ENCODE measurements around the gene KRTAP9-9.
"Not testable (repeated sequence)": the region's sequence is repeated elsewhere in the genome, so short reads cannot be mapped to it uniquely, and the experiment has no call there.

Gene KRTAP9-9

GRCh38 chr17:41255381-41256290 lies at the start of gene KRTAP9-9:
Gene KRTAP9-9 (plus strand): TSS chr17:41255384.
- DNase-seq = not testable (repeated sequence)

GRCh38 chr17:41211845-41212466 lies 43.2 kb upstream of the KRTAP9-9 start:
- no peak for DNase-seq

GRCh38 chr17:41212524-41213169 lies 42.5 kb upstream of the KRTAP9-9 start:
- DNase-seq = no peak

- no peak for DNase-seq
Observed at GRCh38 chr17:41215681-41216080, 39.5 kb upstream of the KRTAP9-9 start.

- no peak for DNase-seq
Observed at GRCh38 chr17:41223821-41224220, 31.4 kb upstream of the KRTAP9-9 start.

- no peak for DNase-seq
Observed at GRCh38 chr17:41226051-41226450, 29.1 kb upstream of the KRTAP9-9 start.

- not testable (repeated sequence) for DNase-seq
Observed at GRCh38 chr17:41226598-41227095, 28.5 kb upstream of the KRTAP9-9 start, which contains the start of gene KRTAP9-2. Gene KRTAP9-2 (plus strand): TSS chr17:41226648. CDS start chr17:41226655, 7 bp downstream.

GRCh38 chr17:41230094-41230493 lies 25.1 kb upstream of the KRTAP9-9 start:
- no peak for DNase-seq

- no peak for DNase-seq
Observed at GRCh38 chr17:41231731-41232130, 23.5 kb upstream of the KRTAP9-9 start.

GRCh38 chr17:41232399-41233105 lies 22.6 kb upstream of the KRTAP9-9 start, which contains the start of gene KRTAP9-3:
Gene KRTAP9-3 (plus strand): TSS chr17:41232449. CDS start chr17:41232502, 53 bp downstream.
- DNase-seq = not testable (repeated sequence)

- DNase-seq = not testable (repeated sequence)
Observed at GRCh38 chr17:41237116-41237515, 18.1 kb upstream of the KRTAP9-9 start.

GRCh38 chr17:41237949-41238437 lies 17.2 kb upstream of the KRTAP9-9 start, which contains the start of gene KRTAP9-8:
Gene KRTAP9-8 (plus strand): TSS chr17:41237999. CDS start chr17:41238052, 53 bp downstream.
- not testable (repeated sequence) for DNase-seq

- not testable (repeated sequence) for DNase-seq
Observed at GRCh38 chr17:41246995-41247787, 8.0 kb upstream of the KRTAP9-9 start.

- DNase-seq = not testable (repeated sequence)
Observed at GRCh38 chr17:41249637-41250240, 5.4 kb upstream of the KRTAP9-9 start, which contains the start of gene KRTAP9-4. Gene KRTAP9-4 (plus strand): TSS chr17:41249687. CDS start chr17:41249721, 34 bp downstream.

GRCh38 chr17:41251261-41251660 lies 3.9 kb upstream of the KRTAP9-9 start:
- DNase-seq = no peak

- no peak for DNase-seq
Observed at GRCh38 chr17:41254861-41255260, 323 bp upstream of the KRTAP9-9 start.

GRCh38 chr17:41256291-41256685 lies 1.1 kb downstream of the KRTAP9-9 start:
- no peak for DNase-seq

GRCh38 chr17:41258406-41258805 lies 3.2 kb downstream of the KRTAP9-9 start:
- DNase-seq = no peak

- no peak for DNase-seq
Observed at GRCh38 chr17:41263212-41263611, 8.0 kb downstream of the KRTAP9-9 start.

- no peak for DNase-seq
Observed at GRCh38 chr17:41264599-41264998, 9.4 kb downstream of the KRTAP9-9 start.

- DNase-seq = no peak
Observed at GRCh38 chr17:41265078-41265477, 9.9 kb downstream of the KRTAP9-9 start, which contains the start of gene KRTAP9-6. Gene KRTAP9-6 (plus strand): TSS chr17:41265378. CDS start chr17:41265378, 0 bp downstream.

Measured in NCI-H446 (cell line).